GM11168 (cell line): ENCODE results near the gene NBPF26.
"Not testable (repeated sequence)": the region's sequence is repeated elsewhere in the genome, so short reads cannot be mapped to it uniquely, and the experiment has no call there.

Experiments
- in situ Hi-C: fragments of 300-500 bp; cut with MboI; formaldehyde crosslinking; loops from one replicate; pipeline ENCODE4 v1.12.0; 2022; ENCODE audit warnings: low sequenced_read_pairs; ENCODE audit not compliant: unreplicated experiment

Gene NBPF26

GRCh38 chr1:120850537-120851421 is 127.0 kb downstream of the NBPF26 start:
- in situ Hi-C loops = not testable (repeated sequence)

- in situ Hi-C loops = not testable (repeated sequence)
Observed at GRCh38 chr1:120858144-120858543, 134.4 kb downstream of the NBPF26 start.

GRCh38 chr1:120859615-120860234 is 136.0 kb downstream of the NBPF26 start:
- in situ Hi-C loops = not testable (repeated sequence)

- in situ Hi-C loops = not testable (repeated sequence)
Observed at GRCh38 chr1:120878206-120878605, 154.5 kb downstream of the NBPF26 start.

GRCh38 chr1:120880056-120880455 is 156.3 kb downstream of the NBPF26 start:
- in situ Hi-C loops = not testable (repeated sequence)

- in situ Hi-C loops = not testable (repeated sequence)
Observed at GRCh38 chr1:120881934-120882333, 158.2 kb downstream of the NBPF26 start.
